Muscle of back (tissue), 11 donors: ENCODE results near the gene MRGPRD. TPM values are rescaled to one million over a fixed set of nuclear protein-coding genes. Genes with fewer than 3 reads are reported as not detected.

ENCODE experiments used
- DNase-seq, 3 donors: peaks; one replicate each; pipeline versions ENCODE4 v3.0.0 to v3.0.0-alpha.2; 2013
- polyA plus RNA-seq, 10 donors: library from polyadenylated mRNA; unstranded; fragments of 120-200 nt; gene quantifications; one replicate each; pipeline ENCODE4 v1.2.1, GENCODE V29; 2013; ENCODE audit not compliant: insufficient read length in 10 of 10

Gene MRGPRD
- polyA plus RNA-seq, 10 donors = 0.21 to 0.25 TPM; not detected in 8

DNA sequence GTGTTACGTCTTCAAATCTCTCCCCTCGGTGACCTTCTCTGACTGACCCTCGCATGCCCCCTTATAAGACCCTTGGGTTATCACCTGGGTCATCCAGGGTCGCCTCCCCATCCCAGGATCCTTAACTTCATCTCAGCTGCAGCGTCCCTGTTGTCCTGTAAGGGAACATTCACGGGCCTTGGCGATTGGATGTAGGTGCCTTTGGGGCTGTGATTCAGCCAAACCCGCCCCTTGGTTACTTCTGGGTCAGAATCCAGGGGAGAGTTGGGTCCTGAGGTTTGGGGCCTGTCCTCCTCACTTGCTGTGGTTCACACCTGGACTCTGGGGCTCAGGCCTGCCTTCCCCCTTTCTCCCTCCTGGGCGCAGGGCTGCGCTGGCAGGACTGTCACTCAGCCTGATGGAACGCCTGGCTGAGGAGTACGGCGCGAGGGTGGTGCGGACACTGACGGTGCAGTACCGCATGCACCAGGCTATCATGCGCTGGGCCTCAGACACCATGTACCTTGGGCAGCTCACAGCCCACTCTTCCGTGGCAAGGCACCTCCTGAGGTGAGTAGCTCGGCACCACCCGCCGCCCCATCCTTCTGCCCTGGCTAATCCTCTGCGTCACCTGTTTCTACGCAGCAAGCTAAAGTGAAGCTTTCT, 47.7 kb downstream of the MRGPRD start:
- no peak for DNase-seq

DNA sequence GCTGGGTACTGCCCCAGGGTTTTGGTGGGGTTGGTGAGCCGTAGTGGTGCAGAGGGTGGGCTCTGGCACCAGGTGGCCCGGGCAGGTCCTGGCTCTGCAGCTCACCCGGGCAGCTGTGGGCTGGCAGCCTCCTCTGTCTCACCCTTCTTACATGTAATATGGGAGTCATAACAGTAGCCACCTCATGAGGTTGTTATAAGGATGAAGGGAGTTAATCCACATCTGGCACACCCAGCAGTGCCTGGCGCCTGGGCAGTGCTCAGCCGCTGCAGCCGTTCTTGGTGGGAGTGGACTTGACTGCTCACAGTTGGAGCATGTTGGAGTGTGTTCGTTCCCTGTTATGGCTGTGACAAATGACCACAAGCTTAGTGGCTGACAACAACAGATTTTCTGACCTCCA, 48.4 kb downstream of the MRGPRD start:
- no peak for DNase-seq

DNA sequence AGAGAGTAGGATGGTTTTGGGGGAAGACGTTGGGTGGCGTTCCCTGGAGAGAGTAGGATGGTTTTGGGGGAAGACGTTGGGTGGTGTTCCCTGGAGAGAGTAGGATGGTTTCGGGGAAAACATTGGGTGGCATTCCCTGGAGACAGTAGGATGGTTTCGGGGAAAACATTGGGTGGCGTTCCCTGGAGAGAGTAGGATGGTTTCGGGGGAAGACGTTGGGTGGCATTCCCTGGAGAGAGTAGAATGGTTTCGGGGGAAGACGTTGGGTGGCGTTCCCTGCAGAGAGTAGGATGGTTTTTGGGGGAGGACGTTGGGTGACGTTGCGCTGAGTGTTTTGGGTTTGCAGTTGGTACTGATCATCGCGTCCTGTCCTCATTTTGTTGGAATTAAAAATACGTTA, 48.9 kb downstream of the MRGPRD start:
- no peak for DNase-seq

DNA sequence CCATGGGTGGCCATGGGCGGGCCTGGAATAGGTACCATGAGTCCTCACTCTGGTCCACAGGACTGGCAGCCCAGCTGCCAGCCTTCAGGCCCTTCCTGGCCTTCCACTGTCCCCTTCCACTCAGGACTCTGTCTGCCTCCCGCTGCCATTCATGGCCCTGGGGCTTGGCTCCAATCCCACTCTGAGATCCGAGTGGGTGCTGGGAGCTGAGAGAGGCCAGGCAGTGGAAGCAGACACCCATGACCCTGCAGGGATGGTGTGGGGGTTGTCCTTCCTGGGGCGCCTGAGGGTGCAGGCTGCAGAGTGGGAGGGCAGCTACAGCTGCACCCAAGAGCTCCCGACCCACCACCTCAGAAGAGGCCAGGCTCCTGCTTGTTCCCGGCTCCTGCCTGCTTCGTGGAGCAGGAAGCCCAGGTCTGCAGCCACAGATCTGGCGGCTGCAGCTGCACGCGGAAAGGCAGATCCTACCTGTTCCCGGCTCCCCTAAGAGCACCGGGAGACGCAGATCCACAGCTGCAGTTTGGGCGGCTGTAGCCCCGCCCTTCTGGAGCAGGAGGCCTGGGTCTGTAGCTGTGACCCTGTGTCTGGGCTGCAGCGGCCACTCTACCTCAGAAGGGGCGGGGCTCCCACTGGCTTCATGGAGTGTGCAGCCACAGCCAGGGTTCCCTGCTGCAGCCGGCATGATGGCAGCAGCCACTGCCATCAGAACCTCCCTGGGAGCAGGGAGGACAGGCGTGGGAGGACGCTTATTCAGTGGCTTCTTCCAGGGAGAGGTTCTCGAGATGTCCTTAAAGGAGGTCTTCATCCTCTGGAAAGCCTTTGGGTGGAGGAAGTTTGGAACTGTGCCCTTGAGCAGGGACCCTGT, 49.6 kb downstream of the MRGPRD start:
- DNase-seq = no peak

Other genes with a start within 250 kb of the MRGPRD start
- 1 to 10 TPM in 2 of 10 donors, under 1 TPM in 8; 0.27 to 1.7 (median 0.56) TPM for gene TESMIN, start 229.5 kb downstream of the MRGPRD start, polyA plus RNA-seq
- 10 to 100 TPM; 10.1 to 13.7 (median 11.8) TPM for gene CPT1A, start 139.1 kb downstream of the MRGPRD start, polyA plus RNA-seq
- 10 to 100 TPM; 36.1 to 57.3 (median 47.5) TPM for gene MRPL21, start 77.2 kb downstream of the MRGPRD start, polyA plus RNA-seq
- 10 to 100 TPM; 10.5 to 18.1 (median 11.8) TPM for gene IGHMBP2, start 77.1 kb downstream of the MRGPRD start, polyA plus RNA-seq
- gene MRGPRF, start 32.3 kb upstream of the MRGPRD start, polyA plus RNA-seq = 10 to 100 TPM; 13.0 to 29.6 (median 19.2) TPM
- gene TPCN2, start 67.9 kb upstream of the MRGPRD start, polyA plus RNA-seq = 10 to 100 TPM in 1 of 10 donors, 1 to 10 TPM in 9; 5.8 to 10.4 (median 7.7) TPM
- 1 to 10 TPM in 1 of 10 donors, under 1 TPM in 9; 0.13 to 1.3 (median 0.29) TPM for gene SMIM38, start 174.9 kb upstream of the MRGPRD start, polyA plus RNA-seq